ENCODE data around the gene PLCXD1.

GRCh38 chrX:308821-309520, 27.8 kb downstream of the PLCXD1 start:
- TF ChIP-seq POLR2AphosphoS5 (IDR thresholded peaks at IDR 0.05) (no peak), CTCF (IDR thresholded peaks at IDR 0.05; ENCODE audit: poor library complexity, severe bottlenecking) (no peak)

All from neural cell (in vitro differentiated cells).